H1 (cell line): ENCODE results near the gene PPFIBP2.

Experiments
- CBX5 ChIP-seq: fragments of 300-800, 300-1000 bp; sonication (generic); IDR thresholded peaks from 2 replicates; pipeline ENCODE4 v1.7.1; 2016; ENCODE audit warnings: antibody characterized with exemption, low read length, low read depth
- CEBPB ChIP-seq: IDR thresholded peaks from 2 replicates; pipeline ENCODE4 v1.6.1; 2012; ENCODE audit warnings: low read depth, low read length
- CREB1 ChIP-seq: IDR thresholded peaks from 2 replicates; pipeline ENCODE4 v1.6.1; 2012; ENCODE audit warnings: inconsistent platforms
- CTCF ChIP-seq, 3 experiments: IDR thresholded peaks; 1 replicate in 2 of 3; 2 replicates in 1 of 3; pipeline versions ENCODE4 v1.5.1 to v1.6.1; 2011; ENCODE audit warnings: low read length in 3 of 3, mild to moderate bottlenecking in 3 of 3, inconsistent platforms in 2 of 3, low read depth in 1 of 3, moderate library complexity in 1 of 3; ENCODE audit not compliant: insufficient read depth in 1 of 3; ENCODE audit errors: control extremely low read depth in 1 of 3
- EZH2 ChIP-seq: fragments of 200-600 bp; sonication (generic); IDR thresholded peaks from 2 replicates; pipeline ENCODE4 v1.7.1; 2012; ENCODE audit warnings: low read depth, mild to moderate bottlenecking, moderate library complexity, low read length, inconsistent platforms; ENCODE audit not compliant: severe bottlenecking
- POLR2A ChIP-seq, 2 experiments: IDR thresholded peaks; 1 replicate in 1 of 2; 2 replicates in 1 of 2; pipeline ENCODE4 v1.6.1; 2011; ENCODE audit warnings: low read depth in 2 of 2, low read length in 2 of 2, mild to moderate bottlenecking in 2 of 2; ENCODE audit errors: control extremely low read depth in 1 of 2
- POLR2AphosphoS5 ChIP-seq: IDR thresholded peaks from 2 replicates; pipeline ENCODE4 v1.6.1; 2011; ENCODE audit warnings: low read depth, low read length
- RNF2 ChIP-seq: fragments of 200-900, 300-1000 bp; sonication (generic); IDR thresholded peaks from 2 replicates; pipeline ENCODE4 v1.7.1; 2016; ENCODE audit warnings: borderline replicate concordance, low read depth, mild to moderate bottlenecking, antibody characterized with exemption, low read length; ENCODE audit not compliant: poor library complexity, severe bottlenecking; ENCODE audit errors: missing control alignments
- SIN3A ChIP-seq, 2 experiments: IDR thresholded peaks in 1 of 2; conservative IDR thresholded peaks in 1 of 2; 2 replicates each; pipeline ENCODE4 v1.6.1; 2011 to 2012; ENCODE audit warnings: low read length in 2 of 2, improper control_type of control experiment in 1 of 2, low read depth in 1 of 2, mild to moderate bottlenecking in 1 of 2
- SIX5 ChIP-seq: IDR thresholded peaks from 2 replicates; pipeline ENCODE4 v1.6.1; 2011; ENCODE audit warnings: mild to moderate bottlenecking, low read depth, low read length
- SP1 ChIP-seq: IDR thresholded peaks from 2 replicates; pipeline ENCODE4 v1.6.1; 2011; ENCODE audit warnings: low read depth, low read length
- TAF1 ChIP-seq: IDR thresholded peaks from 2 replicates; pipeline ENCODE4 v1.6.1; 2011; ENCODE audit warnings: mild to moderate bottlenecking, low read depth, low read length

- TF ChIP-seq RNF2 (no peak), CTCF (IDR thresholded peaks at IDR 0.05; ENCODE audit: control extremely low read depth in 1 of 3, insufficient read depth in 1 of 3, low read depth in 1 of 3, low read length in 3 of 3) (no peak), CREB1 (no peak), POLR2A (IDR thresholded peaks at IDR 0.05; ENCODE audit: control extremely low read depth in 1 of 2, low read depth in 2 of 2, low read length in 2 of 2) (no peak), CEBPB (no peak), SP1 (no peak), SIX5 (no peak), TAF1 (no peak), EZH2 (no peak), SIN3A (conservative IDR thresholded peaks at IDR 0.05 in 1 of 2, IDR thresholded peaks at IDR 0.05 in 1 of 2; ENCODE audit: low read depth in 1 of 2, low read length in 2 of 2) (no peak), POLR2AphosphoS5 (no peak), CBX5 (no peak)
Measured at GRCh38 chr11:7516475-7516874, 2.7 kb downstream of the PPFIBP2 start.
